Neural progenitor cell (in vitro differentiated cells): ENCODE measurements around the gene MSI2. TPM values are rescaled to one million over a fixed set of nuclear protein-coding genes. Genes with fewer than 3 reads are reported as not detected.
A peak's percentile ranks its signal among the peaks of the same experiment; 100 is the strongest.

Experiments
- DNase-seq: peaks from one replicate; pipeline ENCODE4 v3.0.0-alpha.2; 2016; ENCODE audit warnings: low spot score
- H2AFZ ChIP-seq: fragments of 200-600 bp; sonication (generic); replicated peaks from 2 replicates; pipeline ENCODE4 v1.6.1; 2016; ENCODE audit warnings: antibody characterized with exemption
- H3F3A ChIP-seq: fragments of 200-600 bp; sonication (generic); 2 replicates; pipeline ENCODE4 v1.6.1; 2016; ENCODE audit warnings: antibody characterized with exemption, low read depth
- H3K27ac ChIP-seq: fragments of 200-600 bp; sonication (generic); 2 replicates; pipeline ENCODE4 v1.5.1; 2016; ENCODE audit warnings: mild to moderate bottlenecking
- H3K27me3 ChIP-seq: fragments of 200-600 bp; sonication (generic); 2 replicates; pipeline ENCODE4 v1.6.1; 2016; ENCODE audit warnings: mild to moderate bottlenecking, moderate library complexity
- H3K36me3 ChIP-seq: fragments of 200-600 bp; sonication (generic); 2 replicates; pipeline ENCODE4 v1.5.1; 2016
- H3K4me1 ChIP-seq: fragments of 200-600 bp; sonication (generic); 2 replicates; pipeline ENCODE4 v1.6.1; 2016; ENCODE audit warnings: mixed run types
- H3K4me2 ChIP-seq: fragments of 200-600 bp; sonication (generic); 2 replicates; pipeline ENCODE4 v1.6.1; 2016
- H3K4me3 ChIP-seq: fragments of 200-600 bp; sonication (generic); 2 replicates; pipeline ENCODE4 v1.5.1; 2016
- H3K79me2 ChIP-seq: fragments of 200-600 bp; sonication (generic); 2 replicates; pipeline ENCODE4 v1.6.1; 2016; ENCODE audit warnings: low read depth
- H3K9ac ChIP-seq: fragments of 200-600 bp; sonication (generic); 2 replicates; pipeline ENCODE4 v1.6.1; 2016
- H3K9me3 ChIP-seq: fragments of 200-600 bp; sonication (generic); 2 replicates; pipeline ENCODE4 v1.5.1; 2016; ENCODE audit warnings: low read depth
- H4K20me1 ChIP-seq: fragments of 200-600 bp; sonication (generic); 2 replicates; pipeline ENCODE4 v1.6.1; 2016; ENCODE audit warnings: low read depth
- H3K27ac Mint-ChIP-seq: 3 replicates; pipeline ENCODE4 v1.8.0; 2021; ENCODE audit warnings: mixed read lengths
- H3K27me3 Mint-ChIP-seq: 2 replicates; pipeline ENCODE4 v1.8.0; 2022; ENCODE audit warnings: low read depth, mild to moderate bottlenecking, inconsistent platforms, moderate library complexity, mixed read lengths; ENCODE audit not compliant: insufficient read depth
- H3K36me3 Mint-ChIP-seq: 3 replicates; pipeline ENCODE4 v1.8.0; 2021; ENCODE audit warnings: mixed read lengths
- H3K4me1 Mint-ChIP-seq: 3 replicates; pipeline ENCODE4 v1.8.0; 2021; ENCODE audit warnings: mixed read lengths
- H3K4me3 Mint-ChIP-seq: 3 replicates; pipeline ENCODE4 v1.8.0; 2021; ENCODE audit warnings: mild to moderate bottlenecking, moderate library complexity, mixed read lengths
- H3K9me3 Mint-ChIP-seq: 3 replicates; pipeline ENCODE4 v1.8.0; 2020; ENCODE audit warnings: mixed read lengths
- CTCF ChIP-seq: fragments of 200-600 bp; sonication (generic); IDR thresholded peaks from 2 replicates; pipeline ENCODE4 v1.5.1; 2017; ENCODE audit warnings: antibody characterized with exemption, mild to moderate bottlenecking
- EZH2 ChIP-seq: fragments of 200-600 bp; sonication (generic); IDR thresholded peaks from 2 replicates; pipeline ENCODE4 v1.6.1; 2017; ENCODE audit warnings: antibody characterized with exemption, mild to moderate bottlenecking, moderate library complexity
- EZH2phosphoT487 ChIP-seq: fragments of 200-600 bp; sonication (generic); IDR thresholded peaks from 2 replicates; pipeline ENCODE4 v1.6.1; 2017; ENCODE audit warnings: antibody characterized with exemption
- total RNA-seq: library from RNA; depleted of rRNA; stranded (reverse); fragments of >200 nt; gene quantifications from 2 replicates; pipeline ENCODE4 v1.2.3, GENCODE V29; 2015; ENCODE audit warnings: low replicate concordance

Gene MSI2
- total RNA-seq, 1 donor from 2014 or later = 96.9 TPM

- H3K27me3 ChIP-seq = no peaks in the 10 kb centered on the region
- no peaks in the 10 kb centered on the region for H3K9me3 ChIP-seq
- H3K27me3 Mint-ChIP-seq = peaks cover 12% of the 10 kb centered on the region
- no peak overlapping the region for H2AFZ ChIP-seq
- TF ChIP-seq EZH2 = no peak
- no peak for TF ChIP-seq CTCF
- TF ChIP-seq EZH2phosphoT487 = no peak
- H3K4me1 Mint-ChIP-seq = peaks cover 95% of the 10 kb centered on the region
- H3K79me2 ChIP-seq = peaks cover 55% of the 10 kb centered on the region
- peak overlapping the region; percentile 16 for H3K4me3 Mint-ChIP-seq
- no peaks in the 10 kb centered on the region for H3K9me3 Mint-ChIP-seq
- no peak overlapping the region for H3K9ac ChIP-seq
- H3K36me3 ChIP-seq = no peaks in the 10 kb centered on the region
- peaks cover 42% of the 10 kb centered on the region for H3F3A ChIP-seq
- no peak overlapping the region for H3K4me3 ChIP-seq
- peaks cover 67% of the 10 kb centered on the region for H3K4me1 ChIP-seq
- peaks cover 26% of the 10 kb centered on the region for H3K36me3 Mint-ChIP-seq
- DNase-seq = no peak
- peaks cover 77% of the 10 kb centered on the region for H4K20me1 ChIP-seq
- H3K27ac Mint-ChIP-seq = peak overlapping the region; percentile 95
- no peak overlapping the region for H3K27ac ChIP-seq
- no peak overlapping the region for H3K4me2 ChIP-seq
Measured at GRCh38 chr17:57555636-57556175, 299.4 kb downstream of the MSI2 start.

GRCh38 chr17:57556320-57556719, 300.0 kb downstream of the MSI2 start:
- H3K4me1 ChIP-seq = peaks cover 61% of the 10 kb centered on the region
- peaks cover 95% of the 10 kb centered on the region for H3K4me1 Mint-ChIP-seq
- no peak overlapping the region for H2AFZ ChIP-seq

GRCh38 chr17:57556977-57557376, 300.7 kb downstream of the MSI2 start:
- Histone ChIP-seq H3K9ac (no peak overlapping the region), H3K4me2 (no peak overlapping the region), H2AFZ (no peak overlapping the region), H3K27me3 (no peaks in the 10 kb centered on the region), H3K4me1 (peaks cover 55% of the 10 kb centered on the region), H3K27ac (no peak overlapping the region), H3K36me3 (no peaks in the 10 kb centered on the region), H3K4me3 (no peak overlapping the region), H3F3A (peaks cover 30% of the 10 kb centered on the region), H4K20me1 (peaks cover 64% of the 10 kb centered on the region), H3K79me2 (peaks cover 42% of the 10 kb centered on the region), H3K9me3 (no peaks in the 10 kb centered on the region)
- DNase-seq = no peak
- H3K27ac Mint-ChIP-seq = peak overlapping the region; percentile 93
- TF ChIP-seq CTCF (no peak), EZH2 (no peak), EZH2phosphoT487 (no peak)
- peaks cover 26% of the 10 kb centered on the region for H3K36me3 Mint-ChIP-seq
- H3K27me3 Mint-ChIP-seq = peaks cover 10% of the 10 kb centered on the region
- no peaks in the 10 kb centered on the region for H3K9me3 Mint-ChIP-seq
- no peak overlapping the region for H3K4me3 Mint-ChIP-seq
- H3K4me1 Mint-ChIP-seq = peaks cover 91% of the 10 kb centered on the region

More at GRCh38 chr17:57556320-57556719, 300.0 kb downstream of the MSI2 start:
- peaks cover 71% of the 10 kb centered on the region for H4K20me1 ChIP-seq
- H3F3A ChIP-seq = peaks cover 36% of the 10 kb centered on the region
- no peak for DNase-seq
- no peak overlapping the region for H3K4me3 ChIP-seq
- Mint-ChIP-seq H3K36me3 (peaks cover 26% of the 10 kb centered on the region), H3K27ac (peak overlapping the region; percentile 81), H3K4me3 (no peak overlapping the region), H3K9me3 (no peaks in the 10 kb centered on the region), H3K27me3 (peaks cover 10% of the 10 kb centered on the region)
- no peak overlapping the region for H3K4me2 ChIP-seq
- no peaks in the 10 kb centered on the region for H3K27me3 ChIP-seq
- no peak overlapping the region for H3K9ac ChIP-seq
- no peak for TF ChIP-seq EZH2
- TF ChIP-seq CTCF = no peak
- TF ChIP-seq EZH2phosphoT487 = no peak
- peaks cover 49% of the 10 kb centered on the region for H3K79me2 ChIP-seq
- H3K9me3 ChIP-seq = no peaks in the 10 kb centered on the region
- H3K27ac ChIP-seq = no peak overlapping the region
- H3K36me3 ChIP-seq = no peaks in the 10 kb centered on the region
